ENCODE measurements around the gene CCDC170.
"Not testable (repeated sequence)": the region's sequence is repeated elsewhere in the genome, so short reads cannot be mapped to it uniquely, and the experiment has no call there.

DNA sequence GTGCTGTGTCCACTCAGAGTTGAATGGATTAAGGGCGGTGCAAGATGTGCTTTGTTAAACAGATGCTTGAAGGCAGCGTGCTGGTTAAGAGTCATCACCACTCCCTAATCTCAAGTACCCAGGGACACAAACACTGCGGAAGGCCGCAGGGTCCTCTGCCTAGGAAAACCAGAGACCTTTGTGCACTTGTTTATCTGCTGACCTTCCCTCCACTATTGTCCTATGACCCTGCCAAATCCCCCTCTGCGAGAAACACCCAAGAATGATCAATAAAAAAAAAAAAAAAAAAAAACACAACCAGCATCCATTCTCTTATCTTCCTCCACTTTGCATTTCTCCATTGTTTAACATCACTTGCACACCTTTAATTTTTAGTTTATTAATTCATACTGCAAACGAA is 42.9 kb upstream of the CCDC170 start:
- TF ChIP-seq POLR2AphosphoS5, POLR2A (IDR thresholded peaks at IDR 0.05; ENCODE audit: low read depth, low read length): not testable (repeated sequence)
